NCI-H1092 (cell line): ENCODE measurements around the gene DHX35.

ENCODE experiments used
- DNase-seq: peaks from one replicate; lab custom pipeline; 2025; lab: John Stamatoyannopoulos, UW

The DHX35 gene, protein sequence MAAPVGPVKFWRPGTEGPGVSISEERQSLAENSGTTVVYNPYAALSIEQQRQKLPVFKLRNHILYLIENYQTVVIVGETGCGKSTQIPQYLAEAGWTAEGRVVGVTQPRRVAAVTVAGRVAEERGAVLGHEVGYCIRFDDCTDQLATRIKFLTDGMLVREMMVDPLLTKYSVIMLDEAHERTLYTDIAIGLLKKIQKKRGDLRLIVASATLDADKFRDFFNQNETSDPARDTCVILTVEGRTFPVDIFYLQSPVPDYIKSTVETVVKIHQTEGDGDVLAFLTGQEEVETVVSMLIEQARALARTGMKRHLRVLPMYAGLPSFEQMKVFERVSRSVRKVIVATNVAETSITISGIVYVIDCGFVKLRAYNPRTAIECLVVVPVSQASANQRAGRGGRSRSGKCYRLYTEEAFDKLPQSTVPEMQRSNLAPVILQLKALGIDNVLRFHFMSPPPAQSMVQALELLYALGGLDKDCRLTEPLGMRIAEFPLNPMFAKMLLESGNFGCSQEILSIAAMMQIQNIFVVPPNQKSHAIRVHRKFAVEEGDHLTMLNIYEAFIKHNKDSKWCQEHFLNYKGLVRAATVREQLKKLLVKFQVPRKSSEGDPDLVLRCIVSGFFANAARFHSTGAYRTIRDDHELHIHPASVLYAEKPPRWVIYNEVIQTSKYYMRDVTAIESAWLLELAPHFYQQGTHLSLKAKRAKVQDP

DNA sequence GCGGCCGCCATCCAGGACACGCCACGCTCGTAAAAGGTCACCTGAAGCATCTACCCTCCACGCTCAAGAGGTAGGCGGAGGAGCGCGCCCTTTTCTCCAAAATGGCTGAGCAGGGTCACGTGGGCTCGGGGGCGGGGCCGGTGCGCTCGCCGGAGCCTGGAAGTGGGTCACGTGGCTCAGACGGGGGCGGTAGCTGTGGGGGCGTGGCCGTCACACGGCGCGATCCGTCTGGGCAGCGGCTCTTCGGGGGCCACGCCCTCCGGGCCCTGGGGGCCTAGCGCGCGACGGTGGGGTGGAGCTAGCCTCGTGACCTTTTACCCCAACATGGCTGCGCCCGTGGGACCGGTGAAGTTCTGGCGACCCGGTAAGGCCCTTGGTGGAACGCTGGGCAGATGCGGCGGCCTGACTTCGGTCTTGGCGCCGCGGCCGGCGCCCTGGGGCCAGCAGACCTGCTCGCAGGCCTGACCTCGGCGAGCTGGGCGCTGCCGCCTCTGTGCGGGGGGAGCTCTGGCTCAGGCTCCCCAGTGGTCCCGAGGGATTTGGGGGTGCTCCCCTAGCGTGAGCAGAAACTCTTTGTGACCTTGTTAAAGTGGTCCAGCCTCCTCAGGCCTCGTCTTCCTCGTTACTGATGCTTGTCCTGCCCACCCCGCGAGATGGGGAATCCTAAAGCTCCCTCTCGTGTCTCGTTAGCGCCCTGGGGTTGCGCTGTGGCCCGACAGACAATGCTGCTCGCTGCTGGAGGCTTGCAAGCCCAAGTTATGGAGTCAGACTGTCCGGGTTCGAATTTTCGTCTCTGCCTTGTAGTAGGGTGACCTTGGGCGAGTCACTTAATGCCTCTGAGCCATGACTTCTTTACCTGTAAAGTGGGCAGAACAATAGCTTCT is at the start of gene DHX35:
Gene DHX35, plus strand, starts transcription at position 301 of the 884 bp plus-strand sequence. Its CDS starts 24 bp downstream, at position 325.
- peak; percentile 96 for DNase-seq

GRCh38 chr20:38915355-38915754 is 46.8 kb upstream of the DHX35 start:
- DNase-seq: no peak

GRCh38 chr20:38917657-38918056 is 44.5 kb upstream of the DHX35 start:
- no peak for DNase-seq

DNA sequence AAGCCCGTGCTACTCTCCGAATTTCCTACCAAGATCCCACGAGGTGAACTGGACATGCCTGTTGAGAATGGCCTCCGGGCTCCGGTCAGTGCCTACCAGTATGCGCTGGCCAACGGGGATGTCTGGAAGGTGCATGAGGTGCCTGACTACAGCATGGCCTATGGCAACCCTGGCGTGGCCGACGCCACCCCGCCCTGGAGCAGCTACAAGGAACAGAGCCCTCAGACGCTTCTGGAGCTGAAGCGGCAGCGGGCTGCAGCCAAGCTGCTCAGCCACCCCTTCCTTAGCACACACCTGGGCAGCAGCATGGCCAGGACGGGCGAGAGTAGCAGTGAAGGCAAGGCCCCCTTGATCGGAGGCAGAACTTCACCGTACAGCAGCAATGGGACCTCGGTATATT is 44.0 kb upstream of the DHX35 start:
- DNase-seq: no peak

DNA sequence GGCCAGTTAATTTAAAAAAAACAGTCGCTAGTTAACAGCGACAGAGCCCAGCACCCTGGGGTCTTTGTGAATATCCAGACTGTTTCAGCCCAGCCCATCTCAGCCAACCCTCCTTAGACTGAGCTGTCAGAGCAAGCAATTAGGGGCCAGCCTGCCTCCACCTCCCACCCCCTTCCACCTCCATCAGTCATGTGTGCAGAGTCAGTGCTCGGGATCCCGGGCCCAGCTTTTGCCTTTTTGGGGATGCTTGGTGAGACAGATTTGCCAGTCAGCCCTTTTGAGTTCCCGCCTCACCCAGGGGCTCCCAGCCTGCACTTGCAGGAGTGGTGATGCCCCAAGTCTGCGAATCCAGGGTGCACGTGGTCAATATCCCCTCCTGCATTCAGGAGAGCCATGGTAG is 42.5 kb upstream of the DHX35 start:
- DNase-seq: no peak

- no peak for DNase-seq
Measured at GRCh38 chr20:38920411-38920810, 41.7 kb upstream of the DHX35 start.

DNA sequence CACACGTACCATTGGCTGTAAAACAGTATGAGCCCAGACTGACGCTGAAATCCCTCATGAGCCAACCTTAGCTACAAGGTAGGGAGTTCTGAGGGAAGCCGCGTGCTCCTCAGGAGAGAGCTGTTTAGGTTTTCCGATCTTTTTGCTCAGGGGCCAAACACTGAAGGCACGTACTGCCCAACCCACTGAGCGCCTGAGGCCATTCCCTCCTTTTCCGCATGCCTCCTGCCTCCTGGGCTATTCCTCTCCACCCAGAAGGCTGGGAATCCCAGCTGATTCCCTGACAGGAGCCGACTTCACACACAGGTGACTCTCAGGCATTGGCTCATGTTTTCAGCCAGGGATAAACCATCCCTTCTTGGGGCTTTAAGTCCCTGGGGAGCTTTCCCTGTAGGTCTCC is 41.3 kb upstream of the DHX35 start:
- DNase-seq: no peak

DNA sequence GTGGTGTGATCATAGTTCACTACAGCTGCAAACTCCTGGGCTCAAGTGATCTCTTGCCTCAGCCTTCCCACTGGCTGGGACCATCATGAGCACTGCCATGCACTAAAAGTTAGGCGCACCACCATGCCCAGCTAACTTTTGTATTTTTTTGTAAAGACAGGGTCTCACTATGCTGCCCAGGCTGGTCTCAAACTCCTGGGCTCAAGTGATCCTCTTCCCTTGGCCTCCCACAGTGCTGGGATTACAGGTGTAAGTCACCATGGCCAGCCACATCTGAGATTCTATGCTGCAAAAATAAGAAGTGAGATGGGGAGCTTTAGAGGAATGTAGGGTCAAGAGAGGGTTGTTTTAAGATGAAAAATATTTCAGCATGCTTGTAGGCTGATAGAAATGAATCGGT is 37.4 kb upstream of the DHX35 start:
- no peak for DNase-seq

DNA sequence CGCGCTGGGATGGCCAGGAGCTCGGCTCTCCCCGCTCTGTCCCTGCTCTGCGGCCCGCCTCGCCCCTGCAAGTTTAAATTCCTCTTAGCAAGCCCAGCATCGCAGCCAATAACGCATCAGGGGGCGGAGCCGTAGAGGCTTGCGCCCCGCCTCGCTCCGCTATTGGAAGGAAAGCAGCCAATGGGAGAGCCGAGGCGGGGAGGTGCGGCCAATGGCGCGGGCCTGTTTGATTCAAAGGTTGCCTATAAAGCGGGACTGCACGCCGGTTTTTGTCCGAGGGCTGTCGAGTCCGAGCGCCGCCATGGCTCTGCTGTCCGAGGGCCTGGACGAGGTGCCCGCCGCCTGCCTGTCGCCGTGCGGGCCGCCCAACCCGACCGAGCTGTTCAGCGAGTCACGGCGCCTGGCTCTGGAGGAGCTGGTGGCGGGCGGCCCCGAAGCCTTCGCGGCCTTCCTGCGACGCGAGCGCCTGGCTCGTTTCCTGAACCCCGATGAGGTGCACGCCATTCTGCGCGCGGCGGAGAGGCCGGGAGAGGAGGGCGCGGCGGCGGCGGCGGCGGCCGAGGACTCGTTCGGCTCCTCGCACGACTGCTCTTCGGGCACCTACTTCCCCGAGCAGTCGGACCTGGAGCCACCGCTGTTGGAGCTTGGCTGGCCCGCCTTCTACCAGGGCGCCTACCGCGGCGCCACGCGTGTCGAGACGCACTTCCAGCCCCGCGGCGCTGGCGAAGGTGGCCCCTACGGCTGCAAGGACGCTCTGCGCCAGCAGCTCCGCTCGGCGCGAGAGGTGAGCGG is 35.8 kb upstream of the DHX35 start, which contains the start of gene FAM83D:
Gene FAM83D, plus strand, starts transcription at position 276 of the 792 bp plus-strand sequence. Its CDS starts 26 bp downstream, at position 302.
- DNase-seq: peak; percentile 97

DNA sequence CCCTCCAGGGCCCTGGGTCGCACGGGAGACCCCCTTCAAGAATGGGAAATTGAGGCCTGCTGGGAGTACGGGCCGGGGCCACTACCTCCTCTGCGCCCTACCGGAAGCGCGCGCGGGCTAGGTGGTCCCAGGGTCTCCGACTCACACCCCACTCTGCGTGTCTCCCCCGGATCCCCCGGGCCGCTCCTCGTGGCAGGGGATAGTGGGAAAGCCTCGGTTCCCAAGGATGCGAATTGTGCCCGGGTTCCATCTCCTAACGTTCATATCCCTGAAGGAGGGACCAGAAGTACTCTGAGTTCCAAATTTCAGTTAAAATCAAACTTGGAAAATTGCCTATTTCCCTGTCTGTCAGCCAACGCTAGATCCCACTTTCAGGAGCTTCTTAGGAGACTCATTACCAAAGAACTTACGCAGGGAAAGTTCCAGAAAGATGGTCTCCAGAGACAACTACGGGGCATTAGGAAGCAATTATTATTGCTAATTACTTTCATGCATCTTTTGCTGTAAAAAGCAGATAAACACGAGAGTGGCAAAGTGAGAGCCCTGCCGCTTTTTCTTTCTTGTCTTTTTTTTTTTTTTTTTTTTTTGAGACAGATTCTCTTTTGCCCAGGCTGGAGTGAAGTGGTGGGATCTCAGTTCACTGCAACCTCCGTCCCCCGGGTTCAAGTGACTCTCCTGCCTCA is 35.1 kb upstream of the DHX35 start:
- DNase-seq: no peak

DNA sequence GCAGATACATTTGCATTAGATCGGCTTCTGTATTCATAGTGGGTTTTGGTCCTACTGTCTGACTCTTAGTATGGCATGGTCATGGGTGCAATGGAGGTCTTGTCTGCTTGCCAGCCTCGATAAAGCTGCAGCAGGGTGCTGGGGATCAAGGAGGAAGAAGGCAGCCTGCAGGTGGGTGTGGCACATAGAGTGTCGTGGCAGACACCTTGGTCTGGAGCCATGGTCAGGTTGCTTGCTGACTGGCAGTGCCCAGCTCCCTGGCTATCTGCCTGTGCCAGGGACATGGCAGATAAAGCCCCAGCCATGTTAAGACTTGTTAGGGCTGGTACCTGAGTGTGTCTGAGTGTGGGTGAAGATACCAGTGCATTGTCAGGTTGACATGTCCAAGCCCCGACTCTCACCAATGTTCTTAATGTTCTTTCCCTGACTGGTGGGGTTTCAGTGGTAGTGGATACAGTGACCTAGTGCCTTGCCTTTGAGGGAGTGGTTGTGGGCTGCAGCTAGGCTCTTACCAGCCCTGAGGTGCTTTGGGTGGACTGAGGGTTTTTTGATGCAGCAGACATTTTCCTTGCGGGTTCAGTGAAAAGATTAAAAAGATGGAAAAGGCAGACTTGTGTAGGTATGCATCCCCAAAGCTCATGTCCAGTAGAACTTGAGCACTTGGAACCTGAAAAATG is 34.1 kb upstream of the DHX35 start:
- DNase-seq: no peak

DNA sequence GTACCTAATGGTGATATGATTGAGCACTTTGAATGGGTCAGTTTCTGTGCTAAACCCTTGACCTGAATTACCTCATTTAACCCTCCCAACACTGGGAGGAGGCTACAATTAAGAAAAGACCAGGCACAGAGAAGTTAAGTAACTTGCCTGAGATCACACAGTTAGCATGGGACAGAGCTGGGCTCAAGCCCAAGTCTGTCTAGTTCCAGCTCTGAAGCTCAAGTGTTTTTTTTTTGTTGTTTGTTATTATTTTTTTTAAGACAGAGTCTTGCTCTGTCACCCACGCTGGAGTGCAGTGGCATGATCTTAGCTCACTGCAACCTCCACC is 31.9 kb upstream of the DHX35 start:
- no peak for DNase-seq

DNA sequence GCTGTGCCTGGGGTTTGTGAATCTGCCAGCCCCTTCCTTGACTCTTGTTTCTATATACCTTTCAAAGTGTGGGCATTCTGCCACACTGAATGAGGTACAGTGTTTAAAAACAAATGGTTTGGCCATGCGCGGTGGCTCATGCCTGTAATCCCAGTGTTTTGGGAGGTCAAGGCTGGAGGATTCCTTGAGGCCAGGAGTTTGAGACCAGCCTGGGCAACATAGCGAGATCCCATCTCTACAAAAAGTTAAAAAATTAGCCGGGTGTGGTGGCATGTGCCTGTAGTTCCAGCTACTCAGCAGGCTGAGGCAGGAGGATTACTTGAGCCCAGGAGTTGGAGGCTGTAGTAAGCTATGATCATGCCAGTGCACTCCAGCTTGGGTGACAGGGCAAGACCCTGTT is 30.2 kb upstream of the DHX35 start:
- no peak for DNase-seq

- no peak for DNase-seq
Measured at GRCh38 chr20:38932457-38933120, 29.6 kb upstream of the DHX35 start.

DNA sequence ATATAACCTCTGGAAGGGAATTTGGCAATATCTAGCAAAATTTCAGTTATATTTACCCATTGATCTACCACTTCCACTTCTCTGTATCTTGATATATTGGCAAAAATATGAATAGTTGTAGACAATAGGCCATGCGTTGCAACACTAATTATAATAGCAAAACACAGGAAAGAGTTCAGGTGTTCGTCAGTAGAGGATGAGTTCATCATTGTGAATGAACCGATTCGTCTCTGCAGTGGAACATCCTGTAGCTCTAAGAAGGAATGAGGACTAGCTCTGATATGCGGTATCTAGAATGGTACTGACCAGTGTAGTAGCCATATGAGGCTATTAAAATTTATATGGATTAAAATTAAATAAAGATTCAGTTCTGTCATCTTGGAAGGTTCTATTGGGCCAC is 27.6 kb upstream of the DHX35 start:
- DNase-seq: no peak

GRCh38 chr20:38935285-38935684 is 26.9 kb upstream of the DHX35 start:
- no peak for DNase-seq

DNA sequence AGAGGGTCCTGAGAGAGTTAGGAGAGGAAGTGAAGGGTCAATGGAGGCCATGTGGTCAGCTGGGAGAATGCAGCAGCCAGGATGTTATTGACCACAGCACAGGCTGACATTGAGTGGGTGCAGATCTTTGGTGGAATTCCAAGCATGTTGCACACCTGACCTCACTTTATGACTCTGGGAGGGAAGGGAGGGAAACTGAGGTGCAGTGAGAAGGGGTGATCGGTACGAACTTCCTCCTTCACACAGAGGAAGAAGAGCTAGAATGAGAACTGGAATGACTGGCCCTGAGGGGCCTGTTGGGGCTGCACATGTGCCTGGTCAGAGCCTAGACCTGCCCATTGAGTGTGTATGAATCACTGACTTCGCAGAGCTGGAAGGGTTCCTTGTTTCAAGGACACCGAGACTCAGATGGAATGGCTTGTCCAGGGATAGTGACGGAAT is 26.2 kb upstream of the DHX35 start:
- no peak for DNase-seq

DNA sequence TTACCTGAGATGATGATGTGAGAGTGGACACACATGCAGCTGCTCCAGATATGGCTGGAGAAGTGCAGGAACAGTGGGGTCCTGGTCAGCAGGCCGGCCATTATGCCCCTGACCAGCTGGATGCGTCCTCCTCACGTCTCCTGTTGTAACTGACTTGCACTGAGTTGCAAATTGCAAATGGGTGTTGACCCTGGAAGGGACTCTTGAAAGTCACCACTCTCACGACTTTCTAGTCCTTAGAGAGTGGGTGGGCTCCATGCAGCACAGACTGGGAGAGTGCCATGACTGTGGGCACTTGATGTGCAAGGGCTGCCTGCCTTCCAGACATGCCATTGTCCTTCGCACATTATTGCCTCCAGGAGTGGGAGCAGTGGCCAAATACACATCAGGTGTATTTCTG is 25.1 kb upstream of the DHX35 start:
- no peak for DNase-seq

DNA sequence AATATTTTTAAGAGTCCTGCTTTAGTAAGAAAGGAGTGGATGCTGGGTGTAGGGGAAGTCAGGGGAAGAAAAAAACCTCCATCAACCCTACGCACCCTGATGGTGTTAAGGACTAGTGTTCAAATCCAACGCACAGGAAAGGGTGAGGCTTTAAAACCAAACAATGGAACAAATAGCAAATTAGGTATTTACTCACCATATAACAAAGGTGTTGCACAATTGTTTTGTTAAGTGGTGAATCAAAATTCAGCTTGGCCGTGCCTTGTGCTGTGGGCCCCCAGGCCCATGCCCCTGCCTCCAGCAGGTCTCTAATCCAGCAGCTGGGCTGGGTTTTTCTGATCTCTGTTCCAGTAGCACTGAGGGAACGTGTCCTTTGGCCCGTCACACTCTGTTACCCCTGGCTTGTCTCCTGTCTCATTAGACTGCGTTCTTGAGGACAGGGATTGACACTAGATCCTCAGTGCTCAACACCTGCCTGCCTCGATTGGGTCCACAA is 24.1 kb upstream of the DHX35 start:
- no peak for DNase-seq

- no peak for DNase-seq
Measured at GRCh38 chr20:38939686-38940085, 22.5 kb upstream of the DHX35 start.
